Stimulated activated CD8-positive, alpha-beta memory T cell treated with anti-CD3 and anti-CD28 coated beads, Interleukin-12 subunit alpha, Interleukin-12 subunit beta, amount 100 ng/mL, for 24 hours (primary cell): ENCODE data around the gene PRSS23.
"Not testable (repeated sequence)": the region's sequence is repeated elsewhere in the genome, so short reads cannot be mapped to it uniquely, and the experiment has no call there.

Experiments used
- DNase-seq: peaks from one replicate; pipeline ENCODE4 v3.0.0-alpha.2; 2020; ENCODE audit errors: extremely low read depth

Gene PRSS23, protein sequence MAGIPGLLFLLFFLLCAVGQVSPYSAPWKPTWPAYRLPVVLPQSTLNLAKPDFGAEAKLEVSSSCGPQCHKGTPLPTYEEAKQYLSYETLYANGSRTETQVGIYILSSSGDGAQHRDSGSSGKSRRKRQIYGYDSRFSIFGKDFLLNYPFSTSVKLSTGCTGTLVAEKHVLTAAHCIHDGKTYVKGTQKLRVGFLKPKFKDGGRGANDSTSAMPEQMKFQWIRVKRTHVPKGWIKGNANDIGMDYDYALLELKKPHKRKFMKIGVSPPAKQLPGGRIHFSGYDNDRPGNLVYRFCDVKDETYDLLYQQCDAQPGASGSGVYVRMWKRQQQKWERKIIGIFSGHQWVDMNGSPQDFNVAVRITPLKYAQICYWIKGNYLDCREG

GRCh38 chr11:86800076-86800959 is at the start of gene PRSS23:
Gene PRSS23, plus strand, starts transcription at chr11:86800542. Its CDS starts 7,102 bp downstream, at chr11:86807644.
- DNase-seq: no peak

DNA sequence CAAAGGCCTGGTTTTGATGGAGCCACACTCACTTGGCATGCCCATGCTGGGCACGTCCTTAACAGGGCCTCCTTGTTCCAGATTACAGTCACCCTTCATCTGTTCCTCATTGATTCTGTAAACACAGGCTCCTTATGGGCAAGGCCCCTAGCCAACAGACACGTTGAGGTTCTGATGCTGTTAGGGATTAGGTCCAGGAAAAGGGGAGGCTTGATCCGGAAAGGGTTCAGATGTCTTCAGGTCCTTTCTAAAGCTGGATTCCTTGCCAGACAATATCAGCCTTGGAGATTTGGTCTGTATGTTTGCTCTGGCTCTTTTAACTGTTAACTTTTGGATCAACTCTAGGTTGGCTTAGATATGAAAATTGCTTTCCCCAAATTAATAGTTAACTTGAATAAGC is 46.9 kb upstream of the PRSS23 start:
- no peak for DNase-seq

- DNase-seq: no peak
Observed at GRCh38 chr11:86755146-86755545, 45.2 kb upstream of the PRSS23 start.

DNA sequence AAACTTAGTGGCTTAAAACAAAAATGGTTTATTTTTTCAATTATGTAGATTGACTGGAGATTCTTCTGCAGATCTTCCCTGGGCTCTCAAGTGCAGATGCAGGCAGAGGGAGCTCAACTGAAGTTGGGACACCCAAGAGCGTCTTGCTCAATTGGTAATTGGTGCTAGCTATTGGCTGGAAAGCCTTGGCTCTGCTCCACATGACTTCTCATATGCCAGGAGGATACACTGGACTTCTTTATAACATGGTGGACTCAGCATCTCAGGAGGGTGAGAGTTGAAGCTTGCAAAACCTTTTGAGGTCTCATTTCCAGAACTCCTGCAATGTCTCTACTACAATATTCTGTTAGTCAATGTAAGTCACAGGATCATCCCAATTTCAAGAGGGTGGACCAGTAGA is 42.2 kb upstream of the PRSS23 start:
- no peak for DNase-seq

- DNase-seq: no peak
Observed at GRCh38 chr11:86760577-86760976, 39.8 kb upstream of the PRSS23 start.

DNA sequence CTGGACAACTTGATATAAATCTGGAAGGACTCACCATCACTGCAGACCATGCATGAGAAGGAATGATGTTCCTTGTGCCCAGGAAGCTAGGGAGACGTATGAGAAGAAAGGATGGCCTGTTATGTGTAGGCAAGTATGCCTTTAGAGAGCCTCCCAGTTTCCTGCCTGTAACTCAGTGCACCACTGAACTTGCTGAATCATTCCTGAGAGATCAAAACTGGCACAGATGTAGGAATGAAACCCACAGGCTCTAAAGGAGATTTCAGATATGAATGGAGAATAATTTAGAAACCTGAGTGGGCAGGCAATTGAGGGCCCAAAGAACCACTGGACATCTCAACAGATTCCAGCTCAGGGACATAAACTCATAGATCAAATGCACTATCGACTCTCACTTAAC is 38.4 kb upstream of the PRSS23 start:
- no peak for DNase-seq

DNA sequence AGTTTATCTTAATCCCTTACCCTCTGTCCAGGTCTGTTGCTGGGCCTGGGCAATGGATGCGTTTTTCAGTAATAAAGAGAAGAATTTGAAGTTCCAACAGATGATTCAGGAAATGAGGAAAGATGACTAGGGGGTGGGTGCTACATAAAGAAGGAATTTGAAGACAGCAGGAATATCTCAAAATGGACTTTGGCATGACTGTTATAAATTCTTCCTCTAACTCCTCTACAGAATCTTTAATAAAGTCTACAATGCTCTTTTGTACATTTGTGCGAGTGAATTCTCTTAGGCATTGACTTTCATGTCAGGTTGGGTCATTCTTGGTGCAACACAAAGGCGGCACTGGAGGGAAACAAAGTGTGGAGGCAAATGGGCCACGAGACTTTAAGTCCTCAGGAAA is 35.1 kb upstream of the PRSS23 start:
- DNase-seq: no peak

DNA sequence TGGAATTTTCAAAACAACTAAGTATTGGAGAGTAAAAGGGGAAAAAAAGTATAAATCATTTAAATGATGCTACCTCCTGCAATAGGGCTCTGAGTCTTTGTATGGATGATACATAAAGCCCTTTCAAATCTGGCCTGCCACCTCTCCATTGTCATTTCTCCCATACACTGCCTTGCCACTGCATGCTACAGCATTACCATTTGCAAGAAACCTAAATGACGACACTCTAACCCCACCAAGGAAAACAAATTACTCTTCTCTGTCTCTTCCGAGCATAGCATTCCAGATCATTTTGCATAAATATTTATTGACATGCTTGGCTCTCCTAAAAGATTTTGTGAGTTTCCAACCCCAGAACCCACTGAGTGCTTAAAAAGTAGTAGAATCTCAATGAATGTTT is 34.5 kb upstream of the PRSS23 start:
- DNase-seq: no peak

- no peak for DNase-seq
Observed at GRCh38 chr11:86769219-86769618, 31.1 kb upstream of the PRSS23 start.

DNA sequence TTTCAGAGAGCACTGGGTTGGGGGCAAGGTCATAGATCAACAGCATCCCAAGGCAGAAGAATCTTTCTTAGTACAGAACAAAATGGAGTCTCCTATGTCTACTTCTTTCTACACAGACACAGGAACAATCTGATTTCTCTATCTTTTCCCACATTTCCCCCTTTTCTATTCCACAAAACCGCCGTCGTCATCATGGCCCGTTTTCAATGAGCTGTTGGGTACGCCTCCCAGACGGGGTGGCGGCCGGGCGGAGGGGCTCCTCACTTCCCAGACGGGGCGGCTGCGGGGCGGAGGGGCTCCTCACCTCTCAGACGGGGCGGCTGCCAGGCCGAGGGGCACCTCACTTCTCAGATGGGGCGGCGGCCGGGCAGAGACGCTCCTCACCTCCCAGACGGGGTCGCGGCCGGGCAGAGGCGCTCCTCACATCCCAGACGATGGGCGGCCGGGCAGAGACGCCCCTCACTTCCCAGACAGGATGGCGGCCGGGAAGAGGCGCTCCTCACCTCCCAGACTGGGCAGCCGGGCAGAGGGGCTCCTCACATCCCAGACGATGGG is 29.8 kb upstream of the PRSS23 start:
- not testable (repeated sequence) for DNase-seq

DNA sequence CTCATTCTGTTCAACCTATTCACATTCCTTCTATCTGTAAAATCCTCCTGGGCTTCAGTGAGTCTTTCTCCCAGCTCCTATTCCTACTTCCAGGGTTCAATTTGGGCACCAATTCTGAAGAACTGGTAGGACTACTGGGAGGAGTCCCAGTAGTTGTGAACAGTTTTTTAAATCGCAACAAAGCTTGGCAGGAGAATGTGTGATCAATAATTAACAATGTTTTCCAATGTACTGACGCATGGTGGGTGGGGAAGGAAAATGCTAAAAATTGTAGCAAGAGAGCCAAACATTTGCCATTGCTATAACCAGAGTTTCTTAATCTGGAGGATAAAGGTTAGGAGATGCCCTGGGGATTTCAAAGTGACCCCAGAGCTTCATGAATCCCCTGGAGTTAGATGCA is 27.3 kb upstream of the PRSS23 start:
- no peak for DNase-seq

DNA sequence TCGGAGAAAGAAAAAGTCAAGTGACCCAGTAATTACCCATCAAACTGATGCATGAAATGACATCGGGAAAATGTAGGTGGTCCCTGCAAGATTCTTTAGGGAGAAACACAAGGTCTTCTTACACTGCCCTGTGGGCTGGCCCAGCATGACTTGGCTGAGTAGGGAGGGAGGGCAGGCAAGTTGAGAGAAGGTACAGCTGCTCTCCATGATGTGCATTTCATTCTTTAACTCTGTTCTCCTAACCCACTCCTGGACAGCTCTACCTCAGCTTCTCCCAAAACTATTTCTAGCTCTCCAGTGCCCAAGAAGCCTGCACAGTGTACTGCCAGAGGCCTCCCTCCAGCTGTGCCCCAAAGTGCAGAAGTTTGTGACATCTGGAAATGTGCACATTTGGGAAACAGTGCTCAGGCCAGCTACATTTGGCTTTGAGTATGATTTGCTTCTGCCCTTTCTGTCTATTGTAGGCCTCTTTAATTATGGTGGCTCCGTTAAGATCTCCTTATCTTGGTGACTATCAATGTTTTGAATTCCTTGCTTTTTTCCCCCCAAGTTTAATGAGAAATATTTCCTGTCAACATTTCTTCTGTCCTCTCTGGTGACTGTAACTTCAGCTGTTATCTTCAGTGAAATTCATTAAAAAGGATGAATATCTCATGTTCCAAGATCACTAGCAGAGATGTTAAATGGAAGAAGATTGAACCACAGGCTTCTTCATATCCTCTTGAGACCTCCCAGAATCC is 26.7 kb upstream of the PRSS23 start:
- DNase-seq: no peak

GRCh38 chr11:86774417-86774816 is 25.9 kb upstream of the PRSS23 start:
- no peak for DNase-seq

GRCh38 chr11:86775361-86775760 is 25.0 kb upstream of the PRSS23 start:
- DNase-seq: no peak

- DNase-seq: no peak
Observed at GRCh38 chr11:86781546-86781945, 18.8 kb upstream of the PRSS23 start.

DNA sequence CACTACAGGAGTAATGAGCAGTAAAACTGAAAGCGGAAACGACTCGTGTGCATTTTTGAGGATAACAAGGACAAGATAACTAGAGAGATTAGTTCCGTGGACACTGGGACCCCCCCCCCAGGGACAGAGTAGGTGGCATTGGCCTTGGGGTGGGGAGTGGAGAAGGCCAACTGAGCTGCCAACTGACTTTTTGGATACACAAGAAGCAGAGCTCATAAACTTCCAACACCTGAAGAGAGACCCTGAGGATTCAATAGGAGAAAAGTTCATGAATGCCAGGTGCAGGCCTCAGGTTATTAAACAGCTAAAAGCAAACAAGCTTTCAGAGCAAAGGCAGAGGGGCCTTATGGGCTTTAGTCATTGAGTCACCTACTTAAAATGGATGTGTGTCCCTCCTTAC is 17.6 kb upstream of the PRSS23 start:
- DNase-seq: no peak

DNA sequence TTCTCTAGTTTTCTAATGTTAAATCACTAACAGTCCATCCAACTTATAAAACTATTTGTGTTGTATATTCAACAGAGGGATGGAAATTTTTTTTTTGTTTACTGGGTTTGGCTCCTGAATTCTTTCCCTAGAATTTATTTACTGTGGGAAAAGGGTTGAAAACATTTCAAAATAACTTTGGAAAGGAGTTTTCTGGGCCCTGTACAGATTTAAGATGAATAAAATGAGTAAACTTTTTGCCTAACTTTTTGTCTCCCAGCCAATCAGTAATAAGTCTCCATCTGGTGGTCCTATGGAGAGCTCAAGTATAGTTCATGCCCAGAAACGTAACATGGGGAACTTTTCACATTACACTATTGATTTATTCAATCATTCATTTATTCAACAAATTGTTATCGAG is 16.7 kb upstream of the PRSS23 start:
- no peak for DNase-seq

GRCh38 chr11:86784241-86784681 is 16.1 kb upstream of the PRSS23 start:
- DNase-seq: no peak

DNA sequence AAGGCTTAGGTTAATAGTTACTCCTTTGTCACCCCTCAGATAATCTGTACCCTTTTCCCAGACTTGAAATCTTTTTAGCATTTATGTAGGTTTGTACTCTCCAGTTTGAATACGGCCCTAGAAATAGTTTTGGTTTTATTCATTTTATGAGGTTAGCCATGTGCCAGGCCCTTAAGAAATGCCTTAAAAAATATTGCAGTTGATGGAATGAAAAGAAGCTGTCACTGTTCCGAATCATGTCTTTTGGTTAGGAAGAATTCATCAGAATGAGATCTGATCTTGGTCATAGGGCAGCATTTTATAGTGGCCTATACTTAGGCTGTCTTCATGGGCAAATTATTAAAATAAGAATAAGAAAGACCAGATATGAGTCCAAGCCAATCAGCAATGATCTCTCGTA is 14.8 kb upstream of the PRSS23 start:
- DNase-seq: no peak

GRCh38 chr11:86787018-86787536 is 13.3 kb upstream of the PRSS23 start:
- no peak for DNase-seq

DNA sequence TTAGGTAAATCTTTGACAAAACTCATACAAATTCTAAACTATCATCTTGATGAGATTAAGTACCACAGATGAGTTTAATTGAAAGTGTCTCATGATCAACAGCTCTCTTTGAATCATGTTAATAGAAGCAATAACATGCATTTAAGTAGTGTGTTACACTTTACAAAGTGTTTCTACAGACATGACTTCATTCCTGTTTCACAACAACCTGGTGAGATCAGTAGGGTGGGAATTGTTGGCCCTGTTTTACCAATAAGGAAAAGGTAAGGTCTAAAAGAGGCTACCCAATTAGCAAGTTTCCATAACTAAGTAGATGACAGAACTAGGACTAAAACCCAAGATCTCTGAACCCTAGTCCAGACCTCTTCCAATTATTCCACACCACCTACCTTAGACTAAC is 12.7 kb upstream of the PRSS23 start:
- DNase-seq: no peak
